ENCODE data around the gene HERC2. TPM values are rescaled to one million over a fixed set of nuclear protein-coding genes. Genes with fewer than 3 reads are reported as not detected.

Gene HERC2
- total and polyA plus RNA-seq, 4 donors = 17.9 to 76.0 (median 39.8) TPM

- H3K27ac ChIP-seq (ENCODE audit: low read depth in 1 of 2, low read length in 1 of 2) = no peak overlapping the region
- DNase-seq (no peak), ATAC-seq (ENCODE audit: insufficient read depth, low FRiP score) (no peak)
- H3K4me1 ChIP-seq (ENCODE audit: control insufficient read depth in 5 of 5, insufficient read depth in 5 of 5, low read length in 5 of 5) = no peaks in the 10 kb centered on the region
- no peaks in the 10 kb centered on the region for H3K9me3 ChIP-seq (ENCODE audit: control insufficient read depth in 4 of 4, insufficient read depth in 3 of 4, low read length in 3 of 4)
- H3K36me3 ChIP-seq (ENCODE audit: control insufficient read depth in 4 of 4, insufficient read depth in 4 of 4, low read length in 4 of 4) = peaks cover 11 to 37% (median 20%) of the 10 kb centered on the region in 4 donors
- H3K4me3 ChIP-seq = no peak overlapping the region
- 91 to 94% methylated on average over 9 of the region's 9 CpGs for WGBS, 2 donors
- H3K27me3 ChIP-seq (ENCODE audit: control insufficient read depth in 3 of 3, insufficient read depth in 3 of 3, low read length in 2 of 3) = no peaks in the 10 kb centered on the region
- H3K9ac ChIP-seq (ENCODE audit: insufficient read depth in 1 of 2, low read length in 2 of 2) = no peak overlapping the region
- TF ChIP-seq CTCF (IDR thresholded peaks at IDR 0.05; ENCODE audit: control extremely low read depth, extremely low read depth) = no peak
These were observed 136.7 kb downstream of the HERC2 start for GRCh38 chr15:28185148-28185895.

GRCh38 chr15:28184166-28184565 is 137.8 kb downstream of the HERC2 start:
- ATAC-seq (ENCODE audit: insufficient read depth, low FRiP score) (no peak), DNase-seq (no peak)
- TF ChIP-seq CTCF (IDR thresholded peaks at IDR 0.05; ENCODE audit: control extremely low read depth, extremely low read depth) = no peak
- no peaks in the 10 kb centered on the region for H3K9me3 ChIP-seq (ENCODE audit: control insufficient read depth in 4 of 4, insufficient read depth in 3 of 4, low read length in 3 of 4)
- no peaks in the 10 kb centered on the region for H3K27me3 ChIP-seq (ENCODE audit: control insufficient read depth in 3 of 3, insufficient read depth in 3 of 3, low read length in 2 of 3)
- no peaks in the 10 kb centered on the region for H3K4me1 ChIP-seq (ENCODE audit: control insufficient read depth in 5 of 5, insufficient read depth in 5 of 5, low read length in 5 of 5)
- H3K27ac ChIP-seq (ENCODE audit: low read depth in 1 of 2, low read length in 1 of 2) = no peak overlapping the region
- no peak overlapping the region for H3K9ac ChIP-seq (ENCODE audit: insufficient read depth in 1 of 2, low read length in 2 of 2)
- peaks cover 11 to 46% (median 23%) of the 10 kb centered on the region in 4 donors for H3K36me3 ChIP-seq (ENCODE audit: control insufficient read depth in 4 of 4, insufficient read depth in 4 of 4, low read length in 4 of 4)
- 88 to 94% methylated on average over 2 of the region's 2 CpGs for WGBS, 2 donors
- no peak overlapping the region for H3K4me3 ChIP-seq

- Histone ChIP-seq H3K4me3 (no peak overlapping the region), H3K9ac (ENCODE audit: insufficient read depth in 1 of 2, low read length in 2 of 2) (no peak overlapping the region), H3K36me3 (ENCODE audit: control insufficient read depth in 4 of 4, insufficient read depth in 4 of 4, low read length in 4 of 4) (peaks cover 9 to 45% (median 24%) of the 10 kb centered on the region in 4 donors), H3K27me3 (ENCODE audit: control insufficient read depth in 3 of 3, insufficient read depth in 3 of 3, low read length in 2 of 3) (no peaks in the 10 kb centered on the region), H3K27ac (ENCODE audit: low read depth in 1 of 2, low read length in 1 of 2) (no peak overlapping the region), H3K9me3 (ENCODE audit: control insufficient read depth in 4 of 4, insufficient read depth in 3 of 4, low read length in 3 of 4) (no peaks in the 10 kb centered on the region), H3K4me1 (ENCODE audit: control insufficient read depth in 5 of 5, insufficient read depth in 5 of 5, low read length in 5 of 5) (no peaks in the 10 kb centered on the region)
- ATAC-seq (ENCODE audit: insufficient read depth, low FRiP score) (no peak), DNase-seq (no peak)
- no peak for TF ChIP-seq CTCF (IDR thresholded peaks at IDR 0.05; ENCODE audit: control extremely low read depth, extremely low read depth)
- 92% methylated on average over 8 of the region's 8 CpGs for WGBS, 2 donors
These were observed 139.2 kb downstream of the HERC2 start for GRCh38 chr15:28182731-28183130.
